GM12865 (cell line): Measurements from ENCODE around the gene CUL2.

Source experiments
- DNase-seq: peaks from one replicate; pipeline ENCODE4 v3.0.0; 2010; ENCODE audit warnings: low read depth
- H3K4me3 ChIP-seq: 2 replicates; pipeline ENCODE4 v1.5.1; 2011; ENCODE audit warnings: mild to moderate bottlenecking, low read depth, low read length, control low read depth
- CTCF ChIP-seq: IDR thresholded peaks from 2 replicates; pipeline ENCODE4 v1.5.1; 2011; ENCODE audit warnings: low read length, control low read depth, low read depth, inconsistent platforms; ENCODE audit not compliant: insufficient read depth; ENCODE audit errors: missing control alignments

The CUL2 gene

GRCh38 chr10:35003906-35004305, 86.2 kb downstream of the CUL2 start:
- no peak for DNase-seq
- no peak for TF ChIP-seq CTCF
- no peak overlapping the region for H3K4me3 ChIP-seq

- TF ChIP-seq CTCF = no peak
- no peak for DNase-seq
Observed at GRCh38 chr10:35000936-35001335, 89.2 kb downstream of the CUL2 start.

GRCh38 chr10:34999532-34999931, 90.6 kb downstream of the CUL2 start:
- no peak for TF ChIP-seq CTCF
- no peak for DNase-seq
- H3K4me3 ChIP-seq = no peak overlapping the region

More at GRCh38 chr10:35000936-35001335, 89.2 kb downstream of the CUL2 start:
- no peak overlapping the region for H3K4me3 ChIP-seq

- DNase-seq = no peak
- no peak overlapping the region for H3K4me3 ChIP-seq
- no peak for TF ChIP-seq CTCF
Observed at GRCh38 chr10:34998940-34999339, 91.2 kb downstream of the CUL2 start.

- no peak for TF ChIP-seq CTCF
- no peak for DNase-seq
- H3K4me3 ChIP-seq = no peak overlapping the region
Observed at GRCh38 chr10:34996843-34997242, 93.3 kb downstream of the CUL2 start.

GRCh38 chr10:34995925-34996324, 94.2 kb downstream of the CUL2 start:
- no peak for TF ChIP-seq CTCF
- no peak for DNase-seq

GRCh38 chr10:34994565-34995142, 95.5 kb downstream of the CUL2 start:
- H3K4me3 ChIP-seq = no peak overlapping the region
- DNase-seq = peak; percentile 79
- peak; percentile 69 for TF ChIP-seq CTCF

More at GRCh38 chr10:34995925-34996324, 94.2 kb downstream of the CUL2 start:
- no peak overlapping the region for H3K4me3 ChIP-seq
